HEK293T (cell line): ENCODE measurements around the gene POU6F2.

Experiments
- BHLHE40 ChIP-seq: fragments of 450-650 bp; IDR thresholded peaks from 2 replicates; pipeline ENCODE4 v1.6.1; 2016; ENCODE audit warnings: mild to moderate bottlenecking, moderate library complexity, borderline replicate concordance
- CTBP1 ChIP-seq: fragments of 450-650 bp; IDR thresholded peaks from 2 replicates; pipeline ENCODE4 v1.6.1; 2016; ENCODE audit warnings: borderline replicate concordance
- ELF4 ChIP-seq: fragments of 450-650 bp; IDR thresholded peaks from 2 replicates; pipeline ENCODE4 v1.6.1; 2017; ENCODE audit warnings: antibody characterized with exemption
- FOXA1 ChIP-seq: fragments of 450-650 bp; IDR thresholded peaks from 2 replicates; pipeline ENCODE4 v1.6.1; 2016; ENCODE audit warnings: mild to moderate bottlenecking
- FOXK2 ChIP-seq: fragments of 450-650 bp; IDR thresholded peaks from 2 replicates; pipeline ENCODE4 v1.6.1; 2016; ENCODE audit warnings: mild to moderate bottlenecking
- FOXM1 ChIP-seq: fragments of 450-650 bp; IDR thresholded peaks from 2 replicates; pipeline ENCODE4 v1.6.1; 2017; ENCODE audit warnings: mild to moderate bottlenecking, borderline replicate concordance
- HDGF ChIP-seq: fragments of 450-650 bp; IDR thresholded peaks from 2 replicates; pipeline ENCODE4 v1.6.1; 2017; ENCODE audit warnings: antibody characterized with exemption, borderline replicate concordance
- L3MBTL2 ChIP-seq: fragments of 450-650 bp; conservative IDR thresholded peaks from 2 replicates; pipeline ENCODE4 v1.6.1; 2016; ENCODE audit warnings: mild to moderate bottlenecking
- NFRKB ChIP-seq: fragments of 450-650 bp; IDR thresholded peaks from 2 replicates; pipeline ENCODE4 v1.6.1; 2016; ENCODE audit warnings: mild to moderate bottlenecking, moderate library complexity
- SP1 ChIP-seq: fragments of 450-650 bp; IDR thresholded peaks from 2 replicates; pipeline ENCODE4 v1.6.1; 2017
- SUZ12 ChIP-seq: fragments of 450-650 bp; IDR thresholded peaks from 2 replicates; pipeline ENCODE4 v1.6.1; 2016; ENCODE audit warnings: mild to moderate bottlenecking
- TARDBP ChIP-seq: fragments of 450-650 bp; IDR thresholded peaks from 2 replicates; pipeline ENCODE4 v1.6.1; 2016

- no peak for TF ChIP-seq CTBP1
- TF ChIP-seq HDGF, result no peak
- no peak for TF ChIP-seq FOXA1
- TF ChIP-seq BHLHE40, result no peak
- no peak for TF ChIP-seq L3MBTL2
- TF ChIP-seq NFRKB, result no peak
- TF ChIP-seq ELF4, result no peak
- no peak for TF ChIP-seq SUZ12
- no peak for TF ChIP-seq FOXM1
- no peak for TF ChIP-seq TARDBP
- TF ChIP-seq FOXK2, result no peak
- no peak for TF ChIP-seq SP1
Measured at GRCh38 chr7:38934051-38934450, 43.7 kb upstream of the POU6F2 start.
